Smooth muscle cell (in vitro differentiated cells): Measurements from ENCODE around the gene POU2AF1. TPM values are rescaled to one million over a fixed set of nuclear protein-coding genes. Genes with fewer than 3 reads are reported as not detected.

Source experiments
- DNase-seq: peaks from one replicate; lab custom pipeline; 2025; ENCODE audit not compliant: unreplicated experiment; lab: John Stamatoyannopoulos, UW
- H2AFZ ChIP-seq: fragments of 200-600 bp; sonication (generic); 2 replicates; pipeline ENCODE4 v1.6.0; 2016; ENCODE audit warnings: antibody characterized with exemption, low read depth, mild to moderate bottlenecking
- H3F3A ChIP-seq: fragments of 200-600 bp; sonication (generic); 2 replicates; pipeline ENCODE4 v1.6.0; 2017; ENCODE audit warnings: antibody characterized with exemption, low read depth
- H3K27ac ChIP-seq: fragments of 200-600 bp; sonication (generic); 2 replicates; pipeline ENCODE4 v1.5.1; 2016; ENCODE audit warnings: low read depth, mild to moderate bottlenecking
- H3K27me3 ChIP-seq: fragments of 200-600 bp; sonication (generic); 2 replicates; pipeline ENCODE4 v1.6.1; 2016; ENCODE audit warnings: low read depth, mild to moderate bottlenecking
- H3K36me3 ChIP-seq: fragments of 200-600 bp; sonication (generic); 2 replicates; pipeline ENCODE4 v1.5.1; 2016; ENCODE audit warnings: low read depth
- H3K4me1 ChIP-seq: fragments of 200-600 bp; sonication (generic); 2 replicates; pipeline ENCODE4 v1.5.1; 2016; ENCODE audit warnings: low read depth
- H3K4me2 ChIP-seq: fragments of 200-600 bp; sonication (generic); 2 replicates; pipeline ENCODE4 v1.6.0; 2016; ENCODE audit warnings: mild to moderate bottlenecking
- H3K4me3 ChIP-seq: fragments of 200-600 bp; sonication (generic); 2 replicates; pipeline ENCODE4 v1.5.1; 2016; ENCODE audit warnings: mild to moderate bottlenecking
- H3K79me2 ChIP-seq: fragments of 200-600 bp; sonication (generic); 2 replicates; pipeline ENCODE4 v1.6.0; 2016; ENCODE audit warnings: low read depth, mild to moderate bottlenecking
- H3K9ac ChIP-seq: fragments of 200-600 bp; sonication (generic); 2 replicates; pipeline ENCODE4 v1.6.0; 2016; ENCODE audit warnings: low read depth
- H3K9me3 ChIP-seq: fragments of 200-600 bp; sonication (generic); replicated peaks from 2 replicates; pipeline ENCODE4 v1.5.1; 2016; ENCODE audit warnings: low read depth
- H4K20me1 ChIP-seq: fragments of 200-600 bp; sonication (generic); 2 replicates; pipeline ENCODE4 v1.6.0; 2016; ENCODE audit warnings: low read depth
- WGBS: methylation state at CpG from one replicate; pipeline ENCODE4 v1.1.7; 2016; ENCODE audit warnings: low lambda C conversion rate; 5-methylcytosine and 5-hydroxymethylcytosine counted together
- polyA plus RNA-seq: library from polyadenylated mRNA; unstranded; fragments of >200 nt; fragmentation: Nextera tagmentation; extraction: Ambion mirVana; gene quantifications from 2 replicates; pipeline ENCODE4 v1.2.1, GENCODE V29; 2016
- total RNA-seq: library from RNA; depleted of rRNA; stranded (reverse); fragments of >200 nt; gene quantifications from 2 replicates; pipeline ENCODE4 v1.2.3, GENCODE V29; 2014
- TF ChIP-seq, protein P1 (sequence below): fragments of 200-600 bp; sonication (generic); IDR thresholded peaks from 2 replicates; pipeline ENCODE4 v1.5.1; 2017; ENCODE audit warnings: borderline replicate concordance, mild to moderate bottlenecking, antibody characterized with exemption; ENCODE audit not compliant: insufficient read depth, poor library complexity, severe bottlenecking

The POU2AF1 gene
- total and polyA plus RNA-seq, 2 experiments from 2014 or later, result not detected

DNA sequence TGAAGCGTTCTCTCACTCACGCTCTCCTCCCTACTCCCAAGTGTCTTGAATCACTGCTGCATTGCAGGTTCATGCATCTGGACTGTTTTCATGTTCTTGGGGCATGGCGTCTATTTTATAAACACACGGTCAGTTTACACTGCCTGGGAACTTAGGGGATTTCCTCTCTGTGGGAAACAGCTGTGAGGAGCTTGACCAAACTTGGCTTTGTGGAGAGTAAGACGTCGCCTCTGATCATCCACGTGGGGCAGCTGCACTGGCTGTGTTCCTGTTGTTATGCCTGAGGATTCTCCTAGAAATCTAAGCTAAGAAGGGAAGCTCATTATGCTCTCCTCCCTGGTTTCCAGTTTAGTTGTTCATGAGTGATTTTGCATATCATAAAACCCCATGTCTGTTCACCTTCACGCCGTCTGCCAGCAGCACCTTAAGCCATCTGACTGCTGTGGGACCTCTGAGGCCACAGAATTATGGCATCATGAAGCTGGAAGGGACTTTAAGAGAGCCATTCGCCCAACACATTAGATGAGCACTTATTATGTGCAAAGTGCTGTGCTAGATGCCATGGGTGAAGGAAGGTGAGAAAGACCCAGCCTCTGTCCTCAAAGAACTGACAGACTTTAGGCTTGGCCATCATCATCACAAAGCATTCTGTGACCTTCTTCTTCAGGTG, 38.8 kb upstream of the POU2AF1 start:
- H3K27me3 ChIP-seq, result no peaks in the 10 kb centered on the region
- TF ChIP-seq, protein P1, sequence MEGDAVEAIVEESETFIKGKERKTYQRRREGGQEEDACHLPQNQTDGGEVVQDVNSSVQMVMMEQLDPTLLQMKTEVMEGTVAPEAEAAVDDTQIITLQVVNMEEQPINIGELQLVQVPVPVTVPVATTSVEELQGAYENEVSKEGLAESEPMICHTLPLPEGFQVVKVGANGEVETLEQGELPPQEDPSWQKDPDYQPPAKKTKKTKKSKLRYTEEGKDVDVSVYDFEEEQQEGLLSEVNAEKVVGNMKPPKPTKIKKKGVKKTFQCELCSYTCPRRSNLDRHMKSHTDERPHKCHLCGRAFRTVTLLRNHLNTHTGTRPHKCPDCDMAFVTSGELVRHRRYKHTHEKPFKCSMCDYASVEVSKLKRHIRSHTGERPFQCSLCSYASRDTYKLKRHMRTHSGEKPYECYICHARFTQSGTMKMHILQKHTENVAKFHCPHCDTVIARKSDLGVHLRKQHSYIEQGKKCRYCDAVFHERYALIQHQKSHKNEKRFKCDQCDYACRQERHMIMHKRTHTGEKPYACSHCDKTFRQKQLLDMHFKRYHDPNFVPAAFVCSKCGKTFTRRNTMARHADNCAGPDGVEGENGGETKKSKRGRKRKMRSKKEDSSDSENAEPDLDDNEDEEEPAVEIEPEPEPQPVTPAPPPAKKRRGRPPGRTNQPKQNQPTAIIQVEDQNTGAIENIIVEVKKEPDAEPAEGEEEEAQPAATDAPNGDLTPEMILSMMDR, result no peak
- H3K27ac ChIP-seq, result no peak overlapping the region
- H3K36me3 ChIP-seq, result no peaks in the 10 kb centered on the region
- H3K4me1 ChIP-seq, result no peaks in the 10 kb centered on the region
- H4K20me1 ChIP-seq, result no peaks in the 10 kb centered on the region
- H3K4me3 ChIP-seq, result no peak overlapping the region
- WGBS, result 51% methylated on average over 10 of the region's 10 CpGs
- H3K9me3 ChIP-seq, result no peaks in the 10 kb centered on the region
- no peak overlapping the region for H3K4me2 ChIP-seq
- no peaks in the 10 kb centered on the region for H3F3A ChIP-seq
- H3K9ac ChIP-seq, result no peak overlapping the region
- no peaks in the 10 kb centered on the region for H3K79me2 ChIP-seq
- H2AFZ ChIP-seq, result no peak overlapping the region
- no peak for DNase-seq

DNA sequence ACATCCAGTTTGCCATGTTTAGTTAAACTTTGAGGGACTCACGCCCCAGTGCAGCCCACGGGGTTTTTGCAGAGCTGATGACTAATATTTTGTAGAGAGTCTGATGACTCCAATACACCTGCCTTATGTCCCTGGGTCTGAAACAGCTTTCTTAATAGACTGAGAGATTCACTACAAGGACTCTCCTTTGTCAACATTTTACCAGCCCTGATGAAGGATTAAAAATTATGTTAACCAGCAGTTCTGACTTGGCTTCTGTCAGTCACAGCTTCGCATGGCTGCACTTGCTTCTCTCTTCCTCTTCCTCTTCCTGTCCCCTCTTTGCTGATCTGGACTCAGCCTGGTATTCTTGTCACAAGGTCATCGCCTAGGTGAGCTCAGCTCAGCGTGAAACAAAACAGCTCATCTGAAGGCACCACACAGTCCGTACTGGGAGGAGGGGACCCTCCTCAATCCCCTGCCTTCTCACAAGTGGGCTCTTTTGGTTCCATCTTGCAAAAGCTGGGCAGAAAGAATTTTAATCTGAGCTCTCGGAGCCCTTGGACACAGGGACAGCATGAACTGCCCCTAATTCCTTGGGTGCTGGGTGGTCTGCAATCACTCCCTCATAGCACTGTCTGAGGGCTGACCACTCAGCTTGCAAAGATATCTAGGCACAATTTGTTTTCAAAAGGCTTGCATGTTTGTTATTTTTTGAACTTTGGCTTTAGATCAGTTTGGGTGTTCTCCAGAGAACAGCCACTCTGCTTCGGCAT, 38.1 kb upstream of the POU2AF1 start:
- no peaks in the 10 kb centered on the region for H3K27me3 ChIP-seq
- H3K4me2 ChIP-seq, result no peak overlapping the region
- TF ChIP-seq, protein P1, result no peak
- 67% methylated on average over 8 of the region's 8 CpGs for WGBS
- DNase-seq, result no peak
- H3K9ac ChIP-seq, result no peak overlapping the region
- no peaks in the 10 kb centered on the region for H3K4me1 ChIP-seq
- no peaks in the 10 kb centered on the region for H3K9me3 ChIP-seq
- no peak overlapping the region for H3K4me3 ChIP-seq
- no peaks in the 10 kb centered on the region for H4K20me1 ChIP-seq
- no peak overlapping the region for H2AFZ ChIP-seq
- no peaks in the 10 kb centered on the region for H3K36me3 ChIP-seq
- H3F3A ChIP-seq, result no peaks in the 10 kb centered on the region
- H3K27ac ChIP-seq, result no peak overlapping the region
- H3K79me2 ChIP-seq, result no peaks in the 10 kb centered on the region

DNA sequence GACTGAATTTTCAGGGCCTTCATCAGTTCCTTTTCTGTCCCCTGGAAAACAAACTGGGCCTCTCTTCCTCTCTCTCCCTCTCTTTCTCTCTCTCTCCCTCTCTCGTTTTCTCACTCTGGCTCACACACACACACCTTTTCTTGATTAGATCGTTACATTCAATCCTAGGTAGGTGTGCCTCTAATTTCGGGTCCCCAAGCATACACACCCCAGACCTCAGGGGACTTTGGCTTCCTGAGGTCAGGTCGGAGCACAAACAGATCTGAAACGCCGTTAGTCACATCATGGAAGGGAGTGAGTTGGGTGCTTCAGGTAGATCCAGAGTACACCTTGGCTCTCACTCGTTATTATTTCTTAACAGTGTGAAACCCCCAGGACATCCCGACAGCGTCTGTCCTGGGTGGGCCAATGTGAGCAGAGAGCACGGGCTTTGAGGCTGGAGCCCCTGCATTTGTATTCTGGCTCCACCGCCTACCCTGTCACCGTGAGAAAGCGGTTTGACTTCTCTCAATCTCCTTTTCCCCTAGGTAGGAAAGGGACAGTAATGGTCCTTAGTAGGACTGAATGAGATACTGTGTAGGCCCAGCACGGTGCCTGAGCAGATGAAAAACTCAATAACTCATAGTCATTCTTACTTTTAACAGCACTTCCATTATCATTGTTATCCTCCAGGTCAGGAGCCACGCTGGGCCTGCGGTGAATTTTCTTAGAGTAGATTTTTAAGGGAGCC, 37.3 kb upstream of the POU2AF1 start:
- H3K79me2 ChIP-seq, result no peaks in the 10 kb centered on the region
- H3K9ac ChIP-seq, result no peak overlapping the region
- no peak overlapping the region for H2AFZ ChIP-seq
- H3F3A ChIP-seq, result no peaks in the 10 kb centered on the region
- H4K20me1 ChIP-seq, result no peaks in the 10 kb centered on the region
- DNase-seq, result no peak
- H3K36me3 ChIP-seq, result no peaks in the 10 kb centered on the region
- TF ChIP-seq, protein P1, result no peak
- H3K4me1 ChIP-seq, result no peaks in the 10 kb centered on the region
- H3K9me3 ChIP-seq, result no peaks in the 10 kb centered on the region
- H3K4me3 ChIP-seq, result no peak overlapping the region
- no peak overlapping the region for H3K4me2 ChIP-seq
- H3K27ac ChIP-seq, result no peak overlapping the region
- H3K27me3 ChIP-seq, result no peaks in the 10 kb centered on the region
- 82% methylated on average over 16 of the region's 16 CpGs for WGBS
